ENCODE data around the gene ZBTB8A.
"Not testable (repeated sequence)": the region's sequence is repeated elsewhere in the genome, so short reads cannot be mapped to it uniquely, and the experiment has no call there.

Gene ZBTB8A

GRCh38 chr1:32622806-32623681, 83.8 kb downstream of the ZBTB8A start:
- DNase-seq, result no peak

GRCh38 chr1:32623775-32624174, 84.5 kb downstream of the ZBTB8A start:
- no peak for DNase-seq

- no peak for DNase-seq
These were observed 86.9 kb downstream of the ZBTB8A start for GRCh38 chr1:32626176-32626575.

- no peak for DNase-seq
These were observed 88.5 kb downstream of the ZBTB8A start for GRCh38 chr1:32627596-32628162.

- DNase-seq, result not testable (repeated sequence)
These were observed 90.9 kb downstream of the ZBTB8A start for GRCh38 chr1:32630173-32630572.

GRCh38 chr1:32632829-32633228, 93.6 kb downstream of the ZBTB8A start:
- DNase-seq, result no peak

- DNase-seq, result no peak
These were observed 96.5 kb downstream of the ZBTB8A start for GRCh38 chr1:32635508-32636277.

GRCh38 chr1:32636914-32637645, 97.9 kb downstream of the ZBTB8A start:
- DNase-seq, result no peak

- no peak for DNase-seq
These were observed 100.4 kb downstream of the ZBTB8A start for GRCh38 chr1:32639489-32640075.

- not testable (repeated sequence) for DNase-seq
These were observed 103.1 kb downstream of the ZBTB8A start for GRCh38 chr1:32642292-32642827.

- DNase-seq, result no peak
These were observed 105.2 kb downstream of the ZBTB8A start for GRCh38 chr1:32644426-32644825.

- no peak for DNase-seq
These were observed 108.3 kb downstream of the ZBTB8A start for GRCh38 chr1:32647308-32648134.

GRCh38 chr1:32650248-32650751, 111.1 kb downstream of the ZBTB8A start, which contains the start of gene ZBTB8OS:
ZBTB8OS (minus strand) TSS chr1:32650550; CDS start chr1:32650529, 21 bp downstream.
- DNase-seq, result peak; percentile 75

GRCh38 chr1:32650752-32651460, 111.7 kb downstream of the ZBTB8A start, which contains the start of gene RBBP4:
RBBP4 (plus strand) TSS chr1:32651208; CDS start chr1:32651307, 99 bp downstream.
- peak; percentile 98 for DNase-seq

GRCh38 chr1:32651461-32652073, 112.3 kb downstream of the ZBTB8A start:
- DNase-seq, result no peak

- no peak for DNase-seq
These were observed 113.2 kb downstream of the ZBTB8A start for GRCh38 chr1:32652244-32652962.
